Liver (tissue), 3 donors: ENCODE measurements around the gene ZSCAN2.
"Not testable (repeated sequence)": the region's sequence is repeated elsewhere in the genome, so short reads cannot be mapped to it uniquely, and the experiment has no call there.

Experiments used
- FOXA2 ChIP-seq: IDR thresholded peaks from 2 replicates; pipeline ENCODE4 v1.6.1; 2016; ENCODE audit warnings: antibody characterized with exemption
- GABPA ChIP-seq, 2 donors: IDR thresholded peaks in 1 of 2; conservative IDR thresholded peaks in 1 of 2; 2 replicates each; pipeline ENCODE4 v1.6.1; 2016; ENCODE audit warnings: antibody characterized with exemption in 2 of 2, mild to moderate bottlenecking in 1 of 2, moderate library complexity in 1 of 2
- JUND ChIP-seq, 2 donors: IDR thresholded peaks; 2 replicates each; pipeline ENCODE4 v1.6.1; 2016; ENCODE audit warnings: antibody characterized with exemption in 2 of 2
- RAD21 ChIP-seq, 2 donors: IDR thresholded peaks; 2 replicates each; pipeline ENCODE4 v1.6.1; 2016; ENCODE audit warnings: antibody characterized with exemption in 2 of 2, mild to moderate bottlenecking in 2 of 2
- SP1 ChIP-seq: IDR thresholded peaks from 2 replicates; pipeline ENCODE4 v1.6.1; 2018; ENCODE audit warnings: antibody characterized with exemption, mild to moderate bottlenecking
- TAF1 ChIP-seq: conservative IDR thresholded peaks from 2 replicates; pipeline ENCODE4 v1.6.1; 2016; ENCODE audit warnings: antibody characterized with exemption, mild to moderate bottlenecking
- YY1 ChIP-seq: IDR thresholded peaks from 2 replicates; pipeline ENCODE4 v1.6.1; 2016; ENCODE audit warnings: antibody characterized with exemption, mild to moderate bottlenecking
- TF ChIP-seq, protein P1 (sequence below): fragments of 150-350 bp; IDR thresholded peaks from 2 replicates; pipeline ENCODE4 v1.5.1; 2017; ENCODE audit warnings: improper control_type of control experiment, low read depth, low read length; ENCODE audit not compliant: missing input control
- TF ChIP-seq, protein P2 (sequence below): IDR thresholded peaks from 2 replicates; pipeline ENCODE4 v1.6.1; 2016; ENCODE audit warnings: antibody characterized with exemption, mild to moderate bottlenecking
- TF ChIP-seq, protein P3 (sequence below): IDR thresholded peaks from 2 replicates; pipeline ENCODE4 v1.6.1; 2016; ENCODE audit warnings: antibody characterized with exemption
- TF ChIP-seq, protein P4 (sequence below): IDR thresholded peaks from 2 replicates; pipeline ENCODE4 v1.6.1; 2016; ENCODE audit warnings: antibody characterized with exemption
- donor health status: healthy.
- donor health status: healthy.

DNA sequence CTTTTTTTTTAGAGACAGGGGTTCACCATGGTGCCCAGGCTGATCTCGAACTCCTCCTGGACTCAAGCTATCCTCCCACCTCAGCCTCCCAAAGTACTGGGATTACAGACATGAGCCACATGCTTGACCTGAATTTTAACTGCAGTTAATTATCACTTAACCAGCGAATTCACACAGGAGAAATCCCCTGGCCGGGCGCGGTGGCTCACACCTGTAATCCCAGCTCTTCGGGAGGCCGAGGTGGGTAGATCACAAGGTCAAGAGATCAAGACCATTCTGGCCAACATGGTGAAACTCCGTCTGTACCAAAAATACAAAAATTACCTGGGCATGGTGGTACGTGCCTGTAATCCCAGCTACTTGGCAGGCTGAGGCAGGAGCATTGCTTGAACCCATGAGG lies 41.1 kb downstream of the ZSCAN2 start:
- not testable (repeated sequence) for TF ChIP-seq RAD21 (IDR thresholded peaks at IDR 0.05); GABPA (IDR thresholded peaks at IDR 0.05 in 1 of 2, conservative IDR thresholded peaks at IDR 0.05 in 1 of 2); YY1; JUND (IDR thresholded peaks at IDR 0.05); TAF1; FOXA2; SP1
- TF ChIP-seq, protein P1, sequence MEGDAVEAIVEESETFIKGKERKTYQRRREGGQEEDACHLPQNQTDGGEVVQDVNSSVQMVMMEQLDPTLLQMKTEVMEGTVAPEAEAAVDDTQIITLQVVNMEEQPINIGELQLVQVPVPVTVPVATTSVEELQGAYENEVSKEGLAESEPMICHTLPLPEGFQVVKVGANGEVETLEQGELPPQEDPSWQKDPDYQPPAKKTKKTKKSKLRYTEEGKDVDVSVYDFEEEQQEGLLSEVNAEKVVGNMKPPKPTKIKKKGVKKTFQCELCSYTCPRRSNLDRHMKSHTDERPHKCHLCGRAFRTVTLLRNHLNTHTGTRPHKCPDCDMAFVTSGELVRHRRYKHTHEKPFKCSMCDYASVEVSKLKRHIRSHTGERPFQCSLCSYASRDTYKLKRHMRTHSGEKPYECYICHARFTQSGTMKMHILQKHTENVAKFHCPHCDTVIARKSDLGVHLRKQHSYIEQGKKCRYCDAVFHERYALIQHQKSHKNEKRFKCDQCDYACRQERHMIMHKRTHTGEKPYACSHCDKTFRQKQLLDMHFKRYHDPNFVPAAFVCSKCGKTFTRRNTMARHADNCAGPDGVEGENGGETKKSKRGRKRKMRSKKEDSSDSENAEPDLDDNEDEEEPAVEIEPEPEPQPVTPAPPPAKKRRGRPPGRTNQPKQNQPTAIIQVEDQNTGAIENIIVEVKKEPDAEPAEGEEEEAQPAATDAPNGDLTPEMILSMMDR: not testable (repeated sequence)
- TF ChIP-seq, protein P2, sequence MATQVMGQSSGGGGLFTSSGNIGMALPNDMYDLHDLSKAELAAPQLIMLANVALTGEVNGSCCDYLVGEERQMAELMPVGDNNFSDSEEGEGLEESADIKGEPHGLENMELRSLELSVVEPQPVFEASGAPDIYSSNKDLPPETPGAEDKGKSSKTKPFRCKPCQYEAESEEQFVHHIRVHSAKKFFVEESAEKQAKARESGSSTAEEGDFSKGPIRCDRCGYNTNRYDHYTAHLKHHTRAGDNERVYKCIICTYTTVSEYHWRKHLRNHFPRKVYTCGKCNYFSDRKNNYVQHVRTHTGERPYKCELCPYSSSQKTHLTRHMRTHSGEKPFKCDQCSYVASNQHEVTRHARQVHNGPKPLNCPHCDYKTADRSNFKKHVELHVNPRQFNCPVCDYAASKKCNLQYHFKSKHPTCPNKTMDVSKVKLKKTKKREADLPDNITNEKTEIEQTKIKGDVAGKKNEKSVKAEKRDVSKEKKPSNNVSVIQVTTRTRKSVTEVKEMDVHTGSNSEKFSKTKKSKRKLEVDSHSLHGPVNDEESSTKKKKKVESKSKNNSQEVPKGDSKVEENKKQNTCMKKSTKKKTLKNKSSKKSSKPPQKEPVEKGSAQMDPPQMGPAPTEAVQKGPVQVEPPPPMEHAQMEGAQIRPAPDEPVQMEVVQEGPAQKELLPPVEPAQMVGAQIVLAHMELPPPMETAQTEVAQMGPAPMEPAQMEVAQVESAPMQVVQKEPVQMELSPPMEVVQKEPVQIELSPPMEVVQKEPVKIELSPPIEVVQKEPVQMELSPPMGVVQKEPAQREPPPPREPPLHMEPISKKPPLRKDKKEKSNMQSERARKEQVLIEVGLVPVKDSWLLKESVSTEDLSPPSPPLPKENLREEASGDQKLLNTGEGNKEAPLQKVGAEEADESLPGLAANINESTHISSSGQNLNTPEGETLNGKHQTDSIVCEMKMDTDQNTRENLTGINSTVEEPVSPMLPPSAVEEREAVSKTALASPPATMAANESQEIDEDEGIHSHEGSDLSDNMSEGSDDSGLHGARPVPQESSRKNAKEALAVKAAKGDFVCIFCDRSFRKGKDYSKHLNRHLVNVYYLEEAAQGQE: not testable (repeated sequence)
- TF ChIP-seq, protein P3, sequence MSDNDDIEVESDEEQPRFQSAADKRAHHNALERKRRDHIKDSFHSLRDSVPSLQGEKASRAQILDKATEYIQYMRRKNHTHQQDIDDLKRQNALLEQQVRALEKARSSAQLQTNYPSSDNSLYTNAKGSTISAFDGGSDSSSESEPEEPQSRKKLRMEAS: not testable (repeated sequence)
- TF ChIP-seq, protein P4, sequence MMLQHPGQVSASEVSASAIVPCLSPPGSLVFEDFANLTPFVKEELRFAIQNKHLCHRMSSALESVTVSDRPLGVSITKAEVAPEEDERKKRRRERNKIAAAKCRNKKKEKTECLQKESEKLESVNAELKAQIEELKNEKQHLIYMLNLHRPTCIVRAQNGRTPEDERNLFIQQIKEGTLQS: not testable (repeated sequence)
